Endothelial cell (in vitro differentiated cells): ENCODE measurements around the gene OSBPL10. TPM values are rescaled to one million over a fixed set of nuclear protein-coding genes. Genes with fewer than 3 reads are reported as not detected.

Source experiments
- DNase-seq: peaks from one replicate; pipeline ENCODE4 v3.0.0; 2021; ENCODE audit warnings: low spot score
- H3K27ac Mint-ChIP-seq: one replicate; pipeline ENCODE4 v1.8.0; 2021; ENCODE audit warnings: mixed read lengths, inconsistent platforms; ENCODE audit not compliant: unreplicated experiment
- H3K27me3 Mint-ChIP-seq: one replicate; pipeline ENCODE4 v1.8.0; 2021; ENCODE audit warnings: mild to moderate bottlenecking, moderate library complexity, mixed read lengths, inconsistent platforms; ENCODE audit not compliant: unreplicated experiment
- H3K36me3 Mint-ChIP-seq: one replicate; pipeline ENCODE4 v1.8.0; 2021; ENCODE audit warnings: mild to moderate bottlenecking, low read depth, mixed read lengths, inconsistent platforms; ENCODE audit not compliant: unreplicated experiment
- H3K4me1 Mint-ChIP-seq: one replicate; pipeline ENCODE4 v1.8.0; 2021; ENCODE audit warnings: mild to moderate bottlenecking, mixed read lengths, inconsistent platforms; ENCODE audit not compliant: unreplicated experiment
- H3K4me3 Mint-ChIP-seq: one replicate; pipeline ENCODE4 v1.8.0; 2021; ENCODE audit warnings: mild to moderate bottlenecking, mixed read lengths, inconsistent platforms; ENCODE audit not compliant: unreplicated experiment
- H3K9me3 Mint-ChIP-seq: one replicate; pipeline ENCODE4 v1.8.0; 2021; ENCODE audit warnings: mixed read lengths, inconsistent platforms; ENCODE audit not compliant: unreplicated experiment
- CTCF ChIP-seq: fragments of 200-600 bp; sonication (generic); IDR thresholded peaks from one replicate; pipeline ENCODE4 v1.5.0; 2021; ENCODE audit warnings: antibody characterized with exemption; ENCODE audit not compliant: unreplicated experiment
- total RNA-seq: library from RNA; stranded (reverse); fragmentation: NEBNext Ultra II Directional; extraction: Animal tissue kit (Norgen Biotek cat#: 25700); gene quantifications from one replicate; pipeline ENCODE4 v1.2.1, GENCODE V29; 2021; ENCODE audit not compliant: unreplicated experiment

Gene OSBPL10
- total RNA-seq, 1 donor from 2014 or later = 61.0 TPM

- Mint-ChIP-seq H3K27me3 (peaks cover 2% of the 10 kb centered on the region), H3K27ac (no peak overlapping the region), H3K4me1 (peaks cover 4% of the 10 kb centered on the region), H3K9me3 (no peaks in the 10 kb centered on the region), H3K4me3 (no peak overlapping the region), H3K36me3 (no peaks in the 10 kb centered on the region)
- no peak for DNase-seq
- TF ChIP-seq CTCF = no peak
Observed at GRCh38 chr3:31721676-31722075, 259.4 kb downstream of the OSBPL10 start.

- Mint-ChIP-seq H3K27me3 (peaks cover 2% of the 10 kb centered on the region), H3K4me3 (no peak overlapping the region), H3K4me1 (peaks cover 6% of the 10 kb centered on the region), H3K36me3 (peaks cover 28% of the 10 kb centered on the region), H3K27ac (peak overlapping the region; percentile 15), H3K9me3 (peaks cover 4% of the 10 kb centered on the region)
- no peak for DNase-seq
- no peak for TF ChIP-seq CTCF
Observed at GRCh38 chr3:31714495-31715280, 266.4 kb downstream of the OSBPL10 start.

GRCh38 chr3:31713816-31714215, 267.2 kb downstream of the OSBPL10 start:
- Mint-ChIP-seq H3K4me3 (peak overlapping the region; percentile 35), H3K27me3 (peaks cover 2% of the 10 kb centered on the region), H3K36me3 (peaks cover 34% of the 10 kb centered on the region), H3K9me3 (peaks cover 4% of the 10 kb centered on the region), H3K4me1 (peaks cover 6% of the 10 kb centered on the region), H3K27ac (no peak overlapping the region)
- no peak for DNase-seq
- TF ChIP-seq CTCF = no peak

- no peak overlapping the region for H3K4me3 Mint-ChIP-seq
- DNase-seq = no peak
- peaks cover 34% of the 10 kb centered on the region for H3K36me3 Mint-ChIP-seq
- peaks cover 6% of the 10 kb centered on the region for H3K4me1 Mint-ChIP-seq
- peaks cover 9% of the 10 kb centered on the region for H3K27me3 Mint-ChIP-seq
- H3K27ac Mint-ChIP-seq = no peak overlapping the region
- peaks cover 4% of the 10 kb centered on the region for H3K9me3 Mint-ChIP-seq
- no peak for TF ChIP-seq CTCF
Observed at GRCh38 chr3:31710123-31710803, 270.8 kb downstream of the OSBPL10 start.

- TF ChIP-seq CTCF = no peak
- peaks cover 6% of the 10 kb centered on the region for H3K27me3 Mint-ChIP-seq
Observed at GRCh38 chr3:31709526-31709925, 271.5 kb downstream of the OSBPL10 start.

More at GRCh38 chr3:31709526-31709925, 271.5 kb downstream of the OSBPL10 start:
- no peak overlapping the region for H3K4me3 Mint-ChIP-seq
- H3K4me1 Mint-ChIP-seq = peaks cover 9% of the 10 kb centered on the region
- peaks cover 31% of the 10 kb centered on the region for H3K36me3 Mint-ChIP-seq
- H3K27ac Mint-ChIP-seq = no peak overlapping the region
- no peak for DNase-seq
- peaks cover 4% of the 10 kb centered on the region for H3K9me3 Mint-ChIP-seq
